GM18526 (cell line): Measurements from ENCODE around the gene FSHR.

Source experiments
- POLR2A ChIP-seq: IDR thresholded peaks from 3 replicates; pipeline ENCODE4 v1.6.1; 2011; ENCODE audit not compliant: insufficient read length; ENCODE audit errors: extremely low read depth

The FSHR gene

GRCh38 chr2:48954935-48955334 is 199.4 kb downstream of the FSHR start:
- TF ChIP-seq POLR2A, result no peak

- no peak for TF ChIP-seq POLR2A
Observed at GRCh38 chr2:48954311-48954710, 200.0 kb downstream of the FSHR start.

GRCh38 chr2:48952614-48953013 is 201.7 kb downstream of the FSHR start:
- no peak for TF ChIP-seq POLR2A

GRCh38 chr2:48952143-48952542 is 202.2 kb downstream of the FSHR start:
- no peak for TF ChIP-seq POLR2A

GRCh38 chr2:48948400-48949125 is 205.8 kb downstream of the FSHR start:
- TF ChIP-seq POLR2A, result no peak

GRCh38 chr2:48946449-48947048 is 207.8 kb downstream of the FSHR start:
- no peak for TF ChIP-seq POLR2A

- TF ChIP-seq POLR2A, result no peak
Observed at GRCh38 chr2:48944956-48945355, 209.4 kb downstream of the FSHR start.

- no peak for TF ChIP-seq POLR2A
Observed at GRCh38 chr2:48943436-48943835, 210.9 kb downstream of the FSHR start.

GRCh38 chr2:48941908-48942307 is 212.4 kb downstream of the FSHR start:
- TF ChIP-seq POLR2A, result no peak

- no peak for TF ChIP-seq POLR2A
Observed at GRCh38 chr2:48941456-48941855, 212.9 kb downstream of the FSHR start.

GRCh38 chr2:48940606-48941005 is 213.7 kb downstream of the FSHR start:
- no peak for TF ChIP-seq POLR2A

GRCh38 chr2:48939232-48939631 is 215.1 kb downstream of the FSHR start:
- no peak for TF ChIP-seq POLR2A

GRCh38 chr2:48938231-48938630 is 216.1 kb downstream of the FSHR start:
- no peak for TF ChIP-seq POLR2A

- no peak for TF ChIP-seq POLR2A
Observed at GRCh38 chr2:48934807-48935206, 219.5 kb downstream of the FSHR start.

GRCh38 chr2:48933828-48934497 is 220.4 kb downstream of the FSHR start:
- TF ChIP-seq POLR2A, result no peak

- TF ChIP-seq POLR2A, result no peak
Observed at GRCh38 chr2:48932667-48933066, 221.6 kb downstream of the FSHR start.
